ENCODE results near the gene GASK1B.

Gene GASK1B

GRCh38 chr4:158186815-158187214 lies 14.0 kb upstream of the GASK1B start:
- DNase-seq (ENCODE audit: low read depth in 2 of 2): no peak

DNA sequence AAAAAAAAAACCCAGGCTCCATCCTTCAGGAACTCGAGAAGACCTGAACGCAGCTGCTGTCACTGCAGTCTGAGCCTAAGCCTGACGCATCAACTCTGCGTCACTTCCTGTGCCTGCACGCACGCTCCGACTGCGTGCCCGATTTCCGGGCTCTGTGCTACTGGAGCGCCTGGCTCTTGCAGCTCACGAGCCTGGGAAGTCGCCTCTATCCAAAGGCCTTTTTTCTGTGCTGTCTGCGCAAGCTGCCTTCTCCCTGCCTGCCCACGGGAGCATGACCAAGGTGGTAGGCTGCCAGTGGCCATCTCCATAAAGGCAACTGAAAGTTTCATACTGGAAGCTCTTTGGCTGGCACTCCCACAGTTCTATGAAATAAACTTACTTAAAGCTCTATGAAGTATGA lies 9.9 kb upstream of the GASK1B start:
- DNase-seq (ENCODE audit: low read depth in 2 of 2): no peak

GRCh38 chr4:158181906-158182305 lies 9.1 kb upstream of the GASK1B start:
- no peak for DNase-seq (ENCODE audit: low read depth in 2 of 2)

GRCh38 chr4:158179465-158179864 lies 6.6 kb upstream of the GASK1B start:
- DNase-seq (ENCODE audit: low read depth in 2 of 2): no peak

DNA sequence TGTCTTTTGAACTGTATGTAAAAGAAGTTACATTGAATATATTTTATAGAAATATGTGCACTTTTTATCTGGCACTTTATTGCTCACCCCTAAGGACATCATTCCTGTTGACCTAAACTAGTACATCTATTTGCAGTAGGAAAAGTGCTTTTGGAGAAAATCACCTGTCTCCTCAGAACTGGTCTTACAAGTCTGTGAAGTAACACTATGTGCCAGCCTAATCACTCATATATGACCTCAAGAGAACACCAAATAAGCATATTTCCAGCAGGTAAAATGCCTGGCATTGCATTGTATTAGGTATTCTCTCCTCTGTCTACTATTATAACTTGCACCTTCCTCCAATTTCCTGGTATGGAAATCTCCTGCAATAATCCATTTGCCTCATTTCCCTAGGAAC lies 4.0 kb upstream of the GASK1B start:
- DNase-seq (ENCODE audit: low read depth in 2 of 2): no peak

DNA sequence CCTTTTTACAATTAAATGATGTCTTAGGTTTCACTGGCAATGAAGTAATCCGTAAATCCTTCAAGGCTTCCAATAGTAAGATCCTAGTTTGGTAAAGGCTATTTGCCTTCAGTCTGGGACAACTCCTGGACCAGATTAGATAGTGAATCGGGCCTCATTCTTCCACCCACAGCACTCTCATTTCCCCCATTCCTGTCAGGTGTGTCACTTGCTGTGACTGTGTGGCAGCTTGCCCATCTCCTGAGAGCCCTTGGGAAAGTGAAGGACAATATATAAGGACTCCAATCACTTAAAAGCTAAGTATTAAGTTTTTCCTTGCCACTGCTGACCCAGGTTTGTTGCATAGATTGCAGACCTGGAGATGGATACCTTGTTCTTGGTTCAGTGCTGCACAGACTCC lies 3.3 kb upstream of the GASK1B start:
- DNase-seq (ENCODE audit: low read depth in 2 of 2): no peak

DNA sequence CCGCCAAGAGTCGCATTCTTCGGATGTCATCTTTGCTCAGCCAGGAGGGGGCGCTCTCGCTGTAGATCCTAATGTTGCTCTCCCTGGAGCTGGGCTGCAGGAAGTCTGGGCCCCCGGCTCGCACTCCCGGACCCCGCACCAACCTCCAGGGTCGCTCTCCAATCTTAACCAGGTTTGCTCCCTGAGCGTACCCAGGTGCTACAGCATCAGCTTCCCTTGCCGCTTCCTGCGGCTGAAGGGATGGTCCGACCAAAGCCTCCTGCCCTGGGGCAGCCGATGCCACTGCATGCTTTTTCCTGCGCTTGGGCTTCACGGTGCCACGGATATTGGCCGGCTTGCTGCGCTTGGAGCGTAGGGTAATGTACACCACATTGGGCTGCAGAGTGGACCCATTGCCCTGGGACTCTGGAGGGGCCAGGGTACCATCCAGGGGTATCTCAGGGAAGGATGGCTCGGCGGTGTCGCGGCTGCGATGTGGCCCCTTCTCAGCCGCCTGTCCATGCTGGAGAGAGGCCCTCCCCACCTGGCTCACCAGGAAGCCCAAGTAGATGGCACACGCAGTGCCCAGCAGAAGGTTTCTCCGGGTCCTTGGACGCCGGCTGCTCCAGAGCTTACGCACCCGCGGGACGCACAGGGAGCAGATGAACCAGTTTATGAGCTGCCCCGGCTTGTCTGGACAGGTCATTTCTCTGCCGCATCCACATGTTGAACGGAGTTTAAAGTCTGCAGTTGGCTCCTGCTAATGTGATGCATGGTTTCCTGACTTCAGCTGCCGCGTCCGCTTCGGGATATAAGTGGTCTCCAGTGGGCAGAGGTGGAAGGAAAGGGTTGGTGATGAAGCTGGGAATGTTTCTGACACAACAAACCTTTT lies 1.9 kb downstream of the GASK1B start:
- no peak for DNase-seq (ENCODE audit: low read depth in 2 of 2)

DNA sequence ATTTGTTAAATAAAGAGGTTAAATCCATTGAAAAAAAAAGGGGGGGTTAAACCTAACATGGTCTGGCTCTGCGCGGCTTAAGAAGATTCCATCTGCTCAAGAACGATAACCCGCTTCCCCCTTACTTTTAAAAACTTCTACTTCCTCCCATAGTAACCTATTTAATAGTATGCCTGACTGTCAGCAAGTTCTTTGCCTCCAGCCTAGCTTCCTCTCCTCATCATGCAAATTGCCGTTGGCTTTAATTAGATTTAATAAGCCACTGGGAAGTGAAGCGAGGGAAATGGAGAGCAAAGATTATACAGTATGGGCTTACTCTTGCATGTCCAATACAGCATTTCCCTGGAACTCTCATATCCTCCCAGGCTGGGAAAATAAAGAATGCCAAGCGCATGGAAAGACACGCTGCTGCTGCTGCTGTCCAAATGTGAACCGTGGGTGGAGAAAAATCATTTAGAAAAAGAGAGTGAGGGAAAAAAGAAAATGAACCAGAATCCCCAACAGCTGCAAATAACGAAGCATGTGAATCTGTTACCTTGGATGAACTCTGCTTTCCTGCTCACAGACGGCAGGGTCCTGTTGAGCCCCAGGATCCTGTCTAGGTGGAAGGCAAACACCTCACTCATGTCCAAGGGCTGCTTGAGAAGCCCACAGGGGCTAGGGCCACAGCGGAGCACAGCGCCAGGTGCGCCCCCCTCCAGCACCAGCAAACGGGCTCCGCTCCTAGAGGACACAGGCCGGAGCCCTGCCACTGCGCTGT lies 2.7 kb downstream of the GASK1B start:
- no peak for DNase-seq (ENCODE audit: low read depth in 2 of 2)

DNA sequence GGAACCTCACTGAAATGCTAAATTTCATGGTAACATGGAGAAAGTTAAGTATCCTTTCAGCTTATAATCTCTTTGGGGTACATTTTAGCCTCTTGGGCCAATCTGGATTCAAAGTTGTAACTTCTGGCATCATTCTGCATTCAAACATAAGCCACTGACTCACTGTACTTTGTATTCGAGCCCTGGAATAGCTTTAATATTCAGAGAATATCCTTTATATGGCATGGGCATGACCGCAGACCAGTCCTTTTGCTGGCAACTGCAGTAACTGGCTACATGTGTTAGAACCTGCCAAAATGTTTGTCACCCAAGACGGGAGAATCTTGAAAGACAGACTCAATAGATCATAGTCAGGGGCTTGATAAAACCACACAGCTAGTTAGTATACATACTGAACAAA lies 3.3 kb downstream of the GASK1B start:
- DNase-seq (ENCODE audit: low read depth in 2 of 2): no peak

DNA sequence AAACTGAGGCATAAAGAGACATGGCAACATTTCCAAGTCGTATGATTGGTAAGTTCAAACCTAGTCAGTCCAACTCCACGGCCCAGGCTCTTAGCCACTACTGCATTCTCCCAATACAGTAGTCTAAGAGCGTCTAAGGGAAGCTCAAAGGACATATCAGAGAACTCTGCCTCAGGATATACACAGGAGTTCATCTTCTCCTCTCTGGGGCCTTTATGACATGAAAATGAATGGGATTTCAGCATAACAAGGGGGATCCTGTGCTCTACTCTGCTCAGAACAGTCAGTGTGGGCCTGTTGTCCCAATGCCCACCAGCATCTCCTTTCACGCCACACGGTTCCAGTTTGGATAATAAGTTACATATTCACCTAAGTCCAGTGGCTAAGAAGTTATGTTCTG lies 4.2 kb downstream of the GASK1B start:
- no peak for DNase-seq (ENCODE audit: low read depth in 2 of 2)

- DNase-seq (ENCODE audit: low read depth in 2 of 2): no peak
Measured at GRCh38 chr4:158166701-158167100, 6.1 kb downstream of the GASK1B start.

DNA sequence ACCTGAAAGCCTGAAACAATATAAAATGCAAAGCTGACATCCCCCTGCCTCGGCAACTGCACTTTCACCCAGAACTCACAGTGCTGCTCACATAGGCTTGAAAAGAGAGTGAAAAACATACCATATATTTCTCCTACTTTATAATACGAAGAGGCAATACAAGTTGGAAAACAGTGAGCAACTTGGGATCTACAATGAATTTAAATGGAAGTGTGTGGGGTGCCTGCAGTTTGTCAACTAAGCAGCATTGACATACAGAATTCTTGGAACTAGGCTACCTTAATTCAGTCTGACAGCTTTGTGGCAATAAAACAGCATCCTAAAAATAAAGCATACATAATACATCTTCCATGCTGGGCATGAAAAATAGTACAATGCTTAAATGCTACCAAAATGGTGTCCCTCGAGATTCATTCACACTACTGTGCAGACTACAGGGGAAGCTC lies 8.0 kb downstream of the GASK1B start:
- no peak for DNase-seq (ENCODE audit: low read depth in 2 of 2)

GRCh38 chr4:158163941-158164767 lies 8.7 kb downstream of the GASK1B start:
- DNase-seq (ENCODE audit: low read depth in 2 of 2): no peak

- no peak for DNase-seq (ENCODE audit: low read depth in 2 of 2)
Measured at GRCh38 chr4:158162631-158163030, 10.2 kb downstream of the GASK1B start.

GRCh38 chr4:158161551-158162354 lies 11.1 kb downstream of the GASK1B start:
- DNase-seq (ENCODE audit: low read depth in 2 of 2): no peak

- no peak for DNase-seq (ENCODE audit: low read depth in 2 of 2)
Measured at GRCh38 chr4:158159718-158160094, 13.1 kb downstream of the GASK1B start.

DNA sequence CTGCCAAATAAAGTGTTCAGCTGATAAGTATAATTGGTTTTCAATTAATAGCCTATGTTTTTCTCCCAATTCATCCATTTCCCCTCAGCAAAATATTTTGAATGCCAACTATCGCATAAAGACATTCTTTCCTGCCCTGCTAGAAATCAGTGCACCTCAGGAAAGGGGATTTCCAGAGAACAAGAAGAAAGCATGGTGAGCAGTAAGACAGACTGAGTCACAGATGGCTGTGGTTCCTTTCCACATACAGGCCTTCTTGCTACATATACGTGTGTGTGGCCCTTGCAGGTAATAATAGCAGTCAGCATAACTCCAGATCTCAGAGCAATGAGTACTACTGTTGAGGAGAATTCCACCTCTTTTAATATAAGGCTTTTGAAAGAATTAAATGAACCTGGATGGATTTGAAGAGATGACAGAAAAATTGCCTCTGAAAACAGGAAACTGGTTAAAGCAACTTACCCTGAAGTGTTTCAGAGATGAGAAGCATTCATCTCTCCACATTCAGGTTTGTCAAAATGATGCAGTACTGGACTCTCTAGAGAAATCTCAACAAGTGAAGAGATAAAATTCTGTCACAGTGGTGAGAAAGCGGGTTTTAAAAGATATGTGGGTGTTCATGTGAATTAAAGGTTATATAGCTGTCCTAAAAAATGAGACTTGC lies 13.6 kb downstream of the GASK1B start:
- no peak for DNase-seq (ENCODE audit: low read depth in 2 of 2)

DNA sequence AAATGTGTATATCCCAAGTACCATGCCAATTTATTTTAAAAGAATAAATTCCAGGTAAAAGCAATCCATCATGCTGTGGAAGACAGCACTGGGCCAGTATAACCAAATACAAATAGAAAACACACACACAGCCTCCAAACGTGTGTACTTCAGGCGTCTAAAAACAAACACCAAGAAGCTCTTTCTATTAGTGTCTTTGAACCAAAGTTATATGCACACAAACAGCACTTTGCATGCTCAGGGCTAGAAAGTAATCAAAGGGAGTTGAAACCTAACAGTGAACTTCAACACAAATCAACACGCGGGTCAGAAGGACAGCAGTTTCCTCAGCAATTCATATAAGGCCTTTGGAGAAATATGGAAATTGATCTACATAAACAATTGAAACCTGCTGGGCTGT lies 15.4 kb downstream of the GASK1B start:
- DNase-seq (ENCODE audit: low read depth in 2 of 2): no peak

DNA sequence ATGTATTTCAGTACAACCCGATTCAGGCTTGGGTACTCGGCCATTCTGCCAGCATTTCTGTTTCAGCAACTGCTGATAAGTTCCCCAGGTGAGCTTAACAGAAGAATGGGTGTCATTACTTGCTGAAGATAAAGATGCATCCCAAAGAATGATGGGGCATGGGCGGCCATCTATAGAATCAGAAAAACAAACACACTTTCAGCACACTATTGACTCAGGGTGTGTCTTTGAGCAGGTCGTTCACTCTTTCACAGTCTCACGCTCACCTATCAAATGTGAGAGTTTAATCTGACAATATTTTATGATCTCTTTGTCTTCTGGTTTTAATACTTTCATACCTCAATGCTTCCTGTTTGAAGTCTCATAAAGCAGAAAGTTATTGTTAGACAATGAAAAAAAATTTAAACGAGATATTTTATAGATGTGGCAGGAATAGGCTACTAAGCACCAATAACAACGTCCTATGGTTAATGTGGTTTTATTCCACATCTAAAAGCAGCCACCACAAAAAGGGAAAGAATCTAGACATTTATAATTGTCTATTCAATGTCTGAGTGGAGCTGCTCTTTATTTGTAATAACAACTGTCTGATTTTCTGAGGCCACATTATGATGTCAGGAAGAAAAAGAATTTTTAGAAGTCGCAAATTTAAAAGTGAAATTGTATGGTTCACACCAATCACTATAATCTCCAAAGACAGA lies 17.0 kb downstream of the GASK1B start:
- DNase-seq (ENCODE audit: low read depth in 2 of 2): no peak

DNA sequence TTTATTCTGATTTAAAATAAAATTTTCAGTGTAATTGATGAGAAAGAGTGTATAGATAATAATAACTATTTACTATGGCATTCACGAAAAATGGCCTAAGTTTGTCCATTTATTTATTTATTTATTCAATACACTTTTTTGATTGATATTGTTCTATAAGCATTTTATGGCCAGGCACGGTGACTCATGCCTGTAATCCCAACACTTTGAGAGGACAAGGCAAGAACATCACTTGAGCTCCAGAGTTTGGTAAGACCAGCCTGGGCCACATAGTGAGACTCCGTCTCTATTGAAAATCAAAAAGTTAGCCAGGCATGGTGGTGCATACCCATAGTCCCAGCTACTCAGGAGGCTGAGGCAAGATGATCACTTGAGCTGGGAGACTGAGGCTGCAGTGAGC lies 25.7 kb downstream of the GASK1B start:
- no peak for DNase-seq (ENCODE audit: low read depth in 2 of 2)
